ENCODE results near the gene VSIR. TPM values are rescaled to one million over a fixed set of nuclear protein-coding genes. Genes with fewer than 3 reads are reported as not detected.

The VSIR gene
- total RNA-seq, 2 donors from 2014 or later, result 0.07 to 0.68 TPM

- TF ChIP-seq CTCF (conservative IDR thresholded peaks at IDR 0.05), result no peak
- H3K27me3 Mint-ChIP-seq (ENCODE audit: insufficient read depth), result peaks cover 18% of the 10 kb centered on the region
- H3K4me1 Mint-ChIP-seq, result no peaks in the 10 kb centered on the region
- Histone ChIP-seq H3K27ac (ENCODE audit: low read depth, low read length) (no peak overlapping the region), H3K36me3 (ENCODE audit: control insufficient read depth, insufficient read depth, low read length) (peaks cover 3% of the 10 kb centered on the region), H3K9ac (ENCODE audit: extremely low read depth, low read length, poor library complexity, severe bottlenecking) (no peak overlapping the region), H3K4me1 (ENCODE audit: control insufficient read depth, insufficient read depth, low read length) (no peaks in the 10 kb centered on the region), H3K4me3 (ENCODE audit: low read length) (no peak overlapping the region), H3K27me3 (ENCODE audit: control insufficient read depth, insufficient read depth, low read length, poor library complexity, severe bottlenecking) (no peaks in the 10 kb centered on the region), H3K9me3 (ENCODE audit: control insufficient read depth, low read length) (no peaks in the 10 kb centered on the region)
- no peak overlapping the region for H3K4me3 Mint-ChIP-seq
- H3K9me3 Mint-ChIP-seq, result no peaks in the 10 kb centered on the region
- peaks cover 9% of the 10 kb centered on the region for H3K36me3 Mint-ChIP-seq (ENCODE audit: low read depth)
- no peak for DNase-seq
- 94 to 95% methylated on average over 19 to 25 of the region's 25 CpGs for WGBS, 2 experiments (ENCODE audit: insufficient coverage in 1 of 2, insufficient read length in 1 of 2)
- H3K27ac Mint-ChIP-seq, result no peak overlapping the region
Measured at GRCh38 chr10:71809628-71810027, 36.3 kb upstream of the VSIR start.

GRCh38 chr10:71807557-71808510, 34.5 kb upstream of the VSIR start:
- Histone ChIP-seq H3K4me3 (ENCODE audit: low read length) (no peak overlapping the region), H3K9ac (ENCODE audit: extremely low read depth, low read length, poor library complexity, severe bottlenecking) (no peak overlapping the region), H3K27ac (ENCODE audit: low read depth, low read length) (no peak overlapping the region), H3K4me1 (ENCODE audit: control insufficient read depth, insufficient read depth, low read length) (no peaks in the 10 kb centered on the region), H3K36me3 (ENCODE audit: control insufficient read depth, insufficient read depth, low read length) (no peaks in the 10 kb centered on the region), H3K27me3 (ENCODE audit: control insufficient read depth, insufficient read depth, low read length, poor library complexity, severe bottlenecking) (no peaks in the 10 kb centered on the region), H3K9me3 (ENCODE audit: control insufficient read depth, low read length) (no peaks in the 10 kb centered on the region)
- Mint-ChIP-seq H3K27me3 (ENCODE audit: insufficient read depth) (peaks cover 25% of the 10 kb centered on the region), H3K27ac (no peak overlapping the region), H3K4me3 (no peak overlapping the region), H3K36me3 (ENCODE audit: low read depth) (no peaks in the 10 kb centered on the region), H3K4me1 (no peaks in the 10 kb centered on the region), H3K9me3 (no peaks in the 10 kb centered on the region)
- no peak for DNase-seq
- 93 to 96% methylated on average over 15 to 21 of the region's 21 CpGs for WGBS, 2 experiments (ENCODE audit: insufficient coverage in 1 of 2, insufficient read length in 1 of 2)
- TF ChIP-seq CTCF (conservative IDR thresholded peaks at IDR 0.05), result no peak

DNA sequence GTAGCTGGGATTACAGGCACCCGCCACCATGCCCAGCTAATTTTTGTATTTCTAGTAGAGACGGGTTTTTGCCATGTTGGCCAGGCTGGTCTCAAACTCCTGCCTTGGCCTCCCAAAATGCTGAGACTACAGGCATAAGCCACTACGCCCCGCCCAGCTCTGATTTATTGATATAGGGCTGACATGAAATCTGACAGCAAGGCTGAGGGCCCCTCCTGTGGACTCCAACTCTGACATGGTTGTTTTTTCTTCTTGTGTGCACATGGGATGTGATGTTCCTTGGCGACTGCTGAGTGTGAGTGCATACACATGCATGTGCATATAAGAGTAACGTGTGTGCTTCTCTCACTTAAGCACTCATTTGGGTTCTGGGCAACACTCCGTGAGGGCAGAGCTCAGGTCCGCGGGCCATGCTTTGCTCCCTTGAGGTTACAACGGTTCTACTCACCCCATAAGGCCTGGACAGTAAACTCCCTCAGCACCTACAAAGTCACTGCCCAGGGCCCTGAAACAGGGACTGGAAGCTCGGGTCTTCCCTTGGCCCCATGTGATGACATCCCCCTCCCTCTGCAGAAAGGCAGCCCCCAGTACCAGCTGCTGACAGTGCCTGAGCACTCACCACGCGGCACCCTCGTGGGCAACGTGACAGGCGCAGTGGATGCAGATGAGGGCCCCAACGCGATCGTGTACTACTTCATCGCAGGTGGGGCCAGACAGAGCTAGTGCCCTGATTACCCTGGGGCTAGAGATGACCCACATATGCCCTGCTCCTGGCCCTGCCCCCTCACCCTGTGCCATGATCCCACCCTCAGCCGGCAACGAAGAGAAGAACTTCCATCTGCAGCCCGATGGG, 33.6 kb upstream of the VSIR start:
- Histone ChIP-seq H3K4me3 (ENCODE audit: low read length) (no peak overlapping the region), H3K36me3 (ENCODE audit: control insufficient read depth, insufficient read depth, low read length) (no peaks in the 10 kb centered on the region), H3K9me3 (ENCODE audit: control insufficient read depth, low read length) (no peaks in the 10 kb centered on the region), H3K9ac (ENCODE audit: extremely low read depth, low read length, poor library complexity, severe bottlenecking) (no peak overlapping the region), H3K27me3 (ENCODE audit: control insufficient read depth, insufficient read depth, low read length, poor library complexity, severe bottlenecking) (no peaks in the 10 kb centered on the region), H3K27ac (ENCODE audit: low read depth, low read length) (no peak overlapping the region), H3K4me1 (ENCODE audit: control insufficient read depth, insufficient read depth, low read length) (no peaks in the 10 kb centered on the region)
- Mint-ChIP-seq H3K27me3 (ENCODE audit: insufficient read depth) (peaks cover 27% of the 10 kb centered on the region), H3K9me3 (no peaks in the 10 kb centered on the region), H3K36me3 (ENCODE audit: low read depth) (no peaks in the 10 kb centered on the region), H3K4me1 (no peaks in the 10 kb centered on the region), H3K4me3 (no peak overlapping the region), H3K27ac (no peak overlapping the region)
- DNase-seq, result no peak
- TF ChIP-seq CTCF (conservative IDR thresholded peaks at IDR 0.05), result no peak
- 92 to 97% methylated on average over 16 to 23 of the region's 23 CpGs for WGBS, 2 experiments (ENCODE audit: insufficient coverage in 1 of 2, insufficient read length in 1 of 2)
